Lower lobe of right lung (tissue), 2 donors: ENCODE data around the gene CEACAM20. TPM values are rescaled to one million over a fixed set of nuclear protein-coding genes. Genes with fewer than 3 reads are reported as not detected.

Experiments used
- ATAC-seq, 2 donors: fragments of 200-7000 bp; cut with Tn5 transposase; one replicate each; pipeline ENCODE4 v1.9.1; 2020 to 2022; ENCODE audit warnings: mild to moderate bottlenecking in 2 of 2, moderate library complexity in 2 of 2
- DNase-seq: peaks from one replicate; pipeline ENCODE4 v3.0.0-alpha.2; 2020
- H3K27ac ChIP-seq: fragments of 200-600 bp; one replicate; pipeline ENCODE4 v1.8.0; 2022
- H3K27me3 ChIP-seq: fragments of 200-600 bp; one replicate; pipeline ENCODE4 v1.8.0; 2022; ENCODE audit warnings: low read depth
- H3K36me3 ChIP-seq: fragments of 200-600 bp; one replicate; pipeline ENCODE4 v1.8.0; 2022; ENCODE audit warnings: mild to moderate bottlenecking
- H3K4me1 ChIP-seq: fragments of 200-600 bp; one replicate; pipeline ENCODE4 v1.8.0; 2022
- H3K4me3 ChIP-seq: fragments of 200-600 bp; one replicate; pipeline ENCODE4 v1.8.0; 2022; ENCODE audit warnings: mild to moderate bottlenecking
- H3K9me3 ChIP-seq: fragments of 200-600 bp; one replicate; pipeline ENCODE4 v1.8.0; 2022
- intact Hi-C: fragments of 100-400 bp; cut with DNase I; formaldehyde crosslinking; loops from one replicate; pipeline ENCODE4 v1.11.0; 2022
- total RNA-seq: library from RNA; stranded (reverse); fragmentation: NEBNext Ultra II Directional; extraction: Animal tissue kit (Norgen Biotek cat#: 25700); gene quantifications from one replicate; pipeline ENCODE4 v1.2.1, GENCODE V29; 2021
- TF ChIP-seq, protein P1 (sequence below): fragments of 200-600 bp; IDR thresholded peaks from one replicate; pipeline ENCODE4 v1.8.0; 2022; ENCODE audit warnings: antibody characterized with exemption, mild to moderate bottlenecking
- donor health status: DM: no; HTN: yes; CAD: no; lungs with severe emphysema.

Gene CEACAM20
- total RNA-seq, 1 donor from 2014 or later: 0.30 TPM

GRCh38 chr19:44517146-44517545 is 12.3 kb downstream of the CEACAM20 start:
- H3K27me3 ChIP-seq: peaks cover 9% of the 10 kb centered on the region
- intact Hi-C loops: no loop called here
- H3K9me3 ChIP-seq: no peaks in the 10 kb centered on the region
- no peak overlapping the region for H3K4me3 ChIP-seq
- H3K36me3 ChIP-seq: no peaks in the 10 kb centered on the region
- DNase-seq: no peak
- TF ChIP-seq, protein P1, sequence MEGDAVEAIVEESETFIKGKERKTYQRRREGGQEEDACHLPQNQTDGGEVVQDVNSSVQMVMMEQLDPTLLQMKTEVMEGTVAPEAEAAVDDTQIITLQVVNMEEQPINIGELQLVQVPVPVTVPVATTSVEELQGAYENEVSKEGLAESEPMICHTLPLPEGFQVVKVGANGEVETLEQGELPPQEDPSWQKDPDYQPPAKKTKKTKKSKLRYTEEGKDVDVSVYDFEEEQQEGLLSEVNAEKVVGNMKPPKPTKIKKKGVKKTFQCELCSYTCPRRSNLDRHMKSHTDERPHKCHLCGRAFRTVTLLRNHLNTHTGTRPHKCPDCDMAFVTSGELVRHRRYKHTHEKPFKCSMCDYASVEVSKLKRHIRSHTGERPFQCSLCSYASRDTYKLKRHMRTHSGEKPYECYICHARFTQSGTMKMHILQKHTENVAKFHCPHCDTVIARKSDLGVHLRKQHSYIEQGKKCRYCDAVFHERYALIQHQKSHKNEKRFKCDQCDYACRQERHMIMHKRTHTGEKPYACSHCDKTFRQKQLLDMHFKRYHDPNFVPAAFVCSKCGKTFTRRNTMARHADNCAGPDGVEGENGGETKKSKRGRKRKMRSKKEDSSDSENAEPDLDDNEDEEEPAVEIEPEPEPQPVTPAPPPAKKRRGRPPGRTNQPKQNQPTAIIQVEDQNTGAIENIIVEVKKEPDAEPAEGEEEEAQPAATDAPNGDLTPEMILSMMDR: no peak
- no peaks in the 10 kb centered on the region for H3K4me1 ChIP-seq
- no peak for ATAC-seq
- no peak overlapping the region for H3K27ac ChIP-seq

DNA sequence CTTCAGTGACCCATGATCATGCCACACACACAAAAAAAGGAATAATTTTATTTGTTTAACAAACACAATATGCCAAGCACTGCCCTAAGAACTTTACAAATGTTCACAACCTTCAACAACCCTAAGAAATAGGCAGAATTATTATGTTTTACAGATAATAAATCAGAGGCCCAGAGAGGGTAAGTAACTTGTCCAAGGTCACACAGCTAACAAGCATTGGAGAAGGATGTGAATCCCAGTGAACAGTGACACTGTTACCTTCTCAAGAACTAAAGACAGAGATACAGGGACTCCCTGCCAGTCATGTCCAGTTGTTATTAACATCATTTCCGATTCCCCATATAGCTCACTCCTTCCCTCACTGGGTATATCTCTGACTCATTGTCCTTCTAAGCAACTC is 13.6 kb downstream of the CEACAM20 start:
- no peak for DNase-seq
- ATAC-seq: no peak
- H3K9me3 ChIP-seq: no peaks in the 10 kb centered on the region
- TF ChIP-seq, protein P1: no peak
- no peaks in the 10 kb centered on the region for H3K4me1 ChIP-seq
- intact Hi-C loops: no loop called here
- H3K27ac ChIP-seq: no peak overlapping the region
- peaks cover 15% of the 10 kb centered on the region for H3K27me3 ChIP-seq
- H3K4me3 ChIP-seq: no peak overlapping the region
- H3K36me3 ChIP-seq: no peaks in the 10 kb centered on the region

GRCh38 chr19:44515031-44515430 is 14.4 kb downstream of the CEACAM20 start:
- H3K27me3 ChIP-seq: peaks cover 15% of the 10 kb centered on the region
- ATAC-seq: no peak
- H3K9me3 ChIP-seq: no peaks in the 10 kb centered on the region
- no peak overlapping the region for H3K27ac ChIP-seq
- H3K4me3 ChIP-seq: no peak overlapping the region
- H3K36me3 ChIP-seq: no peaks in the 10 kb centered on the region
- DNase-seq: no peak
- TF ChIP-seq, protein P1: no peak
- no peaks in the 10 kb centered on the region for H3K4me1 ChIP-seq
- intact Hi-C loops: no loop called here

DNA sequence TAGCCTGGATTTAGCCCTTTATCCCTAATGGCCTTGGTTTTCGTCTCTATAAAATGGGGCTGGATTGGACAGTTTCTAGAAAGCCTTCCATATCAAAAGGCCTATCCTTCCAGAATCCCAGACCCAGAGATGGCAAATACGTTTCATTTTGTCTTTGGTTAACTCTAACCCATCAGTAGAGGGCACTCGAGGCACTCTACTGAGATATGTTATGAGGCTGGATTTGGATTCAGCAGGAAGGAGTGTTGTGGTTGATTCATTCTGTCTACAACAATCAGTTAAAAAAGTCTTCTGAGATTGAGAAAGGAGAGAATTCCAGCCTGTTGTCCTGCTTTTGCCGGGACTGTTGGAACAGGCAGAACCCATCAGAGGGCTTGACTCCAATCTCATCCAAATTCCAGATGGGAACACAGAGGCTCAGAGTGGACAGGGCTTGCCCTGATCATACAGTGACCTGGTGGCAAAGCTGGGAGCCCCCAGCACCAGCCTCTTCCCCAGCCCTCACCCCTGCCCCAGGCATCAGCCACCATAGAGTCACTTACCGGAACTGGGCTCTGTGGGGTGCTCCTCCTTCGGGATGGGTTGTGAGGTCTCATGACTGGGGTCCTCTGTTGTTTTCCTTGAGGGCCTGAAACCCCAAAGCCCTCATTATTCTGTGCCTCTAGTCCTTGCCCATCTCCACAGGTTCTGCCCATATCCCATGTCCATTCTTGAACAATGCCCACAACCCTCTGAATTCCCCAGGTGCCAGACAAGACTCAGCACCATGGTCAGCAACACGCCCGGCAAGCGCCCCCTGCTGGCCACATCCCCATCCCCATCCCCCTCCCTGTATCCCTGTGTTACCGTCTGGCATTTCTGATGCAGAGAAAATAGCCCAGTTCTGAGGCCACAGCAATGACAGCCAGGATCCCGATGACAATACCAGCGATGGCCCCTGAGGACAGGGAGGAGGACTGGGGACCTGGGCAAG is 16.9 kb downstream of the CEACAM20 start:
- Histone ChIP-seq H3K27ac (no peak overlapping the region), H3K36me3 (no peaks in the 10 kb centered on the region), H3K27me3 (peaks cover 20% of the 10 kb centered on the region), H3K4me3 (no peak overlapping the region), H3K9me3 (no peaks in the 10 kb centered on the region), H3K4me1 (no peaks in the 10 kb centered on the region)
- TF ChIP-seq, protein P1: peak; percentile 31
- ATAC-seq: no peak
- DNase-seq: no peak
- intact Hi-C loops: no loop called here

DNA sequence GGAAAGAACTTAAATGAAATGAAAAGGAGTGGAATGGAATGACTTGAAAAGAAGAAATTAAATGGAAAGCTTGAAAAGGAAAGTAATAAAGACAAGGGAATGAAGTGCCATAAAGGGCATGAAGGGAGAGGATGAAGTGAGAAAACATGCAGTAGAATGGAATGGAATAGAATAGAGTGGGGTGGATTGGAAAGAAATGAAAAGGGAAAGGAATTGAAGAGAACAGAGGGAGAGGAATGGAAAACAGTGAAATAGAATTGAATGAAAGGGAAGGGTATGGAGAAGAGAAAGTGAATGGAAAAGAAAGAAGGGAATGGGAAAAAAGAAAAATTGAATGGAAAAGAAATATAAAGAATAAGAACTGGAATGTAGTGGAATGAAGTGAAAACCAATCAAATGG is 20.0 kb downstream of the CEACAM20 start:
- no peak overlapping the region for H3K4me3 ChIP-seq
- H3K4me1 ChIP-seq: no peaks in the 10 kb centered on the region
- intact Hi-C loops: no loop called here
- DNase-seq: no peak
- H3K27ac ChIP-seq: no peak overlapping the region
- no peaks in the 10 kb centered on the region for H3K36me3 ChIP-seq
- peaks cover 23% of the 10 kb centered on the region for H3K27me3 ChIP-seq
- no peaks in the 10 kb centered on the region for H3K9me3 ChIP-seq
- TF ChIP-seq, protein P1: no peak
- ATAC-seq: no peak
